ENCODE data around the gene PTTG1IP.

DNA sequence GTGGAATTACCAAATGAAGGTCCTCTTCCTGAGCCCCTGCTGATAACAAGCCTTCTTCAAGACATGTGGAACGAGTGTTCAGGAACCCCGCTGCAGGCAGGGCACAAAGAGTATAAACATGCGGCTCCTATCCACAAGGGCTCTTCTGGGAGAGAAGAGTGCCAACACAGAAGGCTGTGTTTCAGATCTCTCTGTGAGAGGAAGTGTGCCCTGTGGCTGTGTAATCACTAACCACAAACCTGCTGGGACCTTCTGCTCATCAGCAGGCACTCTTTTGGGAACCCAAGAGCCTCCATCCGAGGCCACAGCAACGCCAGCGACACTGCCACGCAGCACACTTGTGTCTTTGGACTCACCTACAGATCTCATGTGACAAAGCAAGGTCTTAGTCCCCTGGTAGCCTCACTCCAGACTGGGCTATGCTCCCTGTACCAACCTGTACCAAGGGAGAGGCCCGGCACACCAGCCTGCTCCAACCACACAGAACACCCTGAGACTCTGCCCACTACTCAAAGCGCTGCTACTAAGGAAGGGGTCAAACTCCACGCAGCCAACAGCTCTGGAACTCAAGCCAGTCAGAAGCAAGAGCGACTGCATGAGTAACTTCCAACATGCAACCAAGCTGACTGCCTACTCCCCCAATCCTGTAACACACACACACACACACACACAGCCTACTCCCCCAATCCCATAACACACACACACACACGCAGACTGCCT, 7.8 kb downstream of the PTTG1IP start:
- TF ChIP-seq EZH2 (IDR thresholded peaks at IDR 0.05) (no peak), POLR2AphosphoS5 (IDR thresholded peaks at IDR 0.05; ENCODE audit: borderline replicate concordance, low read depth, low read length) (no peak), FOXP2 (optimal IDR thresholded peaks at IDR 0.05; ENCODE audit: control extremely low read depth, extremely low read length, insufficient read depth) (no peak)
